HepG2 (cell line): ENCODE data around the gene FCER1G. TPM values are rescaled to one million over a fixed set of nuclear protein-coding genes. Genes with fewer than 3 reads are reported as not detected.
A peak's percentile ranks its signal among the peaks of the same experiment; 100 is the strongest.

Experiments used
- CEBPG ChIP-seq: IDR thresholded peaks from 2 replicates; pipeline ENCODE4 v1.6.1; 2016
- ELF4 ChIP-seq: sonication (generic); formaldehyde crosslinking; IDR thresholded peaks from 2 replicates; pipeline ENCODE4 v1.5.0; 2020; ENCODE audit warnings: missing genetic modification reagents, mild to moderate bottlenecking, moderate library complexity, borderline replicate concordance
- FOXJ3 ChIP-seq: sonication (generic); formaldehyde crosslinking; IDR thresholded peaks from 2 replicates; pipeline ENCODE4 v1.4.0; 2020; ENCODE audit warnings: missing genetic modification reagents, mild to moderate bottlenecking, borderline replicate concordance
- GTF2F1 ChIP-seq: fragments of 150-350 bp; IDR thresholded peaks from 2 replicates; pipeline ENCODE4 v1.6.1; 2014; ENCODE audit warnings: low read length
- GZF1 ChIP-seq: sonication (generic); formaldehyde crosslinking; IDR thresholded peaks from 2 replicates; pipeline ENCODE4 v1.5.1; 2020; ENCODE audit warnings: mild to moderate bottlenecking, missing genetic modification reagents
- HNF4G ChIP-seq, 2 experiments: sonication (generic) in 1 of 2; formaldehyde crosslinking in 1 of 2; IDR thresholded peaks; 2 replicates each; pipeline versions ENCODE4 v1.4.0 to v1.6.1; 2011 to 2020; ENCODE audit warnings: borderline replicate concordance in 2 of 2, low read depth in 2 of 2, mild to moderate bottlenecking in 2 of 2, low read length in 1 of 2, missing genetic modification reagents in 1 of 2, moderate library complexity in 1 of 2
- KAT2B ChIP-seq: fragments of 150-350 bp; IDR thresholded peaks from 2 replicates; pipeline ENCODE4 v1.6.1; 2014; ENCODE audit warnings: low read depth, low read length, borderline replicate concordance
- MIER3 ChIP-seq: IDR thresholded peaks from 2 replicates; pipeline ENCODE4 v1.6.1; 2016; ENCODE audit warnings: missing compliant biosample characterization, borderline replicate concordance
- NFKBIZ ChIP-seq: IDR thresholded peaks from 2 replicates; pipeline ENCODE4 v1.6.1; 2018; ENCODE audit warnings: missing genetic modification reagents, missing compliant biosample characterization
- PHF21A ChIP-seq: sonication (generic); formaldehyde crosslinking; IDR thresholded peaks from 2 replicates; pipeline ENCODE4 v1.5.0; 2020; ENCODE audit warnings: mild to moderate bottlenecking, missing genetic modification reagents
- PLRG1 ChIP-seq: fragments of 450-650 bp; conservative IDR thresholded peaks from 2 replicates; pipeline ENCODE4 v1.6.1; 2016
- RCOR2 ChIP-seq: IDR thresholded peaks from 2 replicates; pipeline ENCODE4 v1.6.1; 2016; ENCODE audit warnings: missing biosample characterization, missing genetic modification reagents
- XBP1 ChIP-seq: sonication (generic); formaldehyde crosslinking; IDR thresholded peaks from 2 replicates; pipeline ENCODE4 v1.5.0; 2020; ENCODE audit warnings: missing genetic modification reagents
- ZEB1 ChIP-seq: IDR thresholded peaks from 2 replicates; pipeline ENCODE4 v1.6.1; 2012; ENCODE audit warnings: mild to moderate bottlenecking, low read depth, inconsistent platforms; ENCODE audit not compliant: insufficient replicate concordance
- ZNF138 ChIP-seq: sonication (generic); formaldehyde crosslinking; IDR thresholded peaks from 2 replicates; pipeline ENCODE4 v1.5.0; 2020; ENCODE audit warnings: mild to moderate bottlenecking, low read depth, missing genetic modification reagents
- ZNF180 ChIP-seq: sonication (generic); formaldehyde crosslinking; IDR thresholded peaks from 2 replicates; pipeline ENCODE4 v1.4.0; 2020; ENCODE audit warnings: low read depth, missing genetic modification reagents, borderline replicate concordance
- ZNF20 ChIP-seq: sonication (generic); formaldehyde crosslinking; IDR thresholded peaks from 2 replicates; pipeline ENCODE4 v1.4.0; 2020; ENCODE audit warnings: mild to moderate bottlenecking, moderate library complexity, missing genetic modification reagents
- ZNF619 ChIP-seq: sonication (generic); formaldehyde crosslinking; IDR thresholded peaks from 2 replicates; pipeline ENCODE4 v1.4.0; 2020; ENCODE audit warnings: mild to moderate bottlenecking, missing genetic modification reagents
- ZNF776 ChIP-seq: sonication (generic); formaldehyde crosslinking; IDR thresholded peaks from 2 replicates; pipeline ENCODE4 v1.4.0; 2020; ENCODE audit warnings: mild to moderate bottlenecking, missing genetic modification reagents
- ZSCAN9 ChIP-seq: IDR thresholded peaks from 2 replicates; pipeline ENCODE4 v1.6.1; 2016; ENCODE audit warnings: borderline replicate concordance
- polyA plus RNA-seq, 8 experiments: library from polyadenylated mRNA; depleted of rRNA in 3 of 8; stranded (reverse) in 7 of 8; unstranded in 1 of 8; fragments of >200 nt; fragmentation: Illumina TruSeq in 4 of 8; extraction: Trizol in 4 of 8; gene quantifications; 2 replicates each; pipeline versions ENCODE4 v1.2.1 to v1.2.3, GENCODE V29; 2011 to 2016; ENCODE audit warnings: low read depth in 4 of 8, missing spikeins in 1 of 8, mixed read lengths in 1 of 8; ENCODE audit not compliant: insufficient read depth in 1 of 8
- total RNA-seq, 5 experiments: library from RNA; depleted of rRNA; stranded (reverse); fragments of >200 nt; fragmentation: Illumina TruSeq; extraction: Trizol; gene quantifications; 2 replicates each; pipeline ENCODE4 v1.2.3, GENCODE V29; 2016; ENCODE audit warnings: low read depth in 1 of 5
- TF ChIP-seq, protein P1 (sequence below): sonication (generic); formaldehyde crosslinking; IDR thresholded peaks from 2 replicates; pipeline ENCODE4 v1.4.0; 2020; ENCODE audit warnings: mild to moderate bottlenecking, missing genetic modification reagents
- TF ChIP-seq, protein P2 (sequence below): sonication (generic); formaldehyde crosslinking; IDR thresholded peaks from 2 replicates; pipeline ENCODE4 v1.5.0; 2020; ENCODE audit warnings: mild to moderate bottlenecking, missing genetic modification reagents
- TF ChIP-seq, protein P3 (sequence below): sonication (generic); formaldehyde crosslinking; IDR thresholded peaks from 2 replicates; pipeline ENCODE4 v1.8.0; 2022; ENCODE audit warnings: low read depth, missing genetic modification reagents

The FCER1G gene
- total and polyA plus RNA-seq, 2 of the 13 experiments (the other 11 are each of a cell fraction or from before 2014, with no cell fraction given), result 1.3 to 6.4 TPM

DNA sequence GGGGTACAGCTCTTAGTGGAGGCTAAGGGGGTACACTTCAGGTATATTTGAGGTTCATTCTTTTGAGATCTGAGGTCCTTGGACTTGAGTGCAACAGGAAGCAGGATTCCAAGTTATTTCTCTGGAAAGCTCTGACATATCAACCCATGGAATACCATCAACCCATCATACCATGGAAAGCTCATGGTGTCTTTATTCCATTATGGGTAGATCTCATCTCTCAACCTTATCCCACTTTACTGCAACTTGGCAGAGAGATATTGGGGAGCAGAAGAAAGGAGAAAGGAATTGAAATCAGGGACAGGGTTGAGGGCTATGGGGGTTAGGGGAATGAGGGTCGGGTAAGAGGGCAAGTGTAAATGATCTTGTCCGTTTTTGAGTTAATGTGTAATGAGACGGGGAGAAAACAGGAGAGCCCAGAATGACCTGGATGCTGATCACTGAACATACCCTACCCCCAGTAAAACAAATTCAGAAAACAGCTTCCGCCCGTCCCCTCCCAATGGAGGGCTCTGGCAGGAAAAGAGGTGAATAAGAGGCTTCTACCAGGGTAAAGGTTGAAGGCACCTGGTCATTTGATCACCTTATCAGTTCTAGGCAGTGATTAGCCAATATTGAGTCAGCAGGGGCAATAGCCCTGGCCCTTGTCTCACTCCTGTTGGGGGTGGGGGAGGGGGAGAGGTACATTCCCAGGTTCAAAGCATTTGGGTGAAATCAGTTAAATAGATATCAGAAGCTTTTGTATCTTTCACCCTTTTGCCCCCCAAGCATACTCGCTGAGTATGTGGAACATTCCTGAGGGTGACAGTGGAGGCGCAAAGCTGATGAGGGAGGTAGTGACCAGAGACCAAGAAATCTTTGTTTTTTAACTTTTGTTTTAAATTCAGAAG is 9.0 kb downstream of the FCER1G start (continued):
- TF ChIP-seq, protein P1, sequence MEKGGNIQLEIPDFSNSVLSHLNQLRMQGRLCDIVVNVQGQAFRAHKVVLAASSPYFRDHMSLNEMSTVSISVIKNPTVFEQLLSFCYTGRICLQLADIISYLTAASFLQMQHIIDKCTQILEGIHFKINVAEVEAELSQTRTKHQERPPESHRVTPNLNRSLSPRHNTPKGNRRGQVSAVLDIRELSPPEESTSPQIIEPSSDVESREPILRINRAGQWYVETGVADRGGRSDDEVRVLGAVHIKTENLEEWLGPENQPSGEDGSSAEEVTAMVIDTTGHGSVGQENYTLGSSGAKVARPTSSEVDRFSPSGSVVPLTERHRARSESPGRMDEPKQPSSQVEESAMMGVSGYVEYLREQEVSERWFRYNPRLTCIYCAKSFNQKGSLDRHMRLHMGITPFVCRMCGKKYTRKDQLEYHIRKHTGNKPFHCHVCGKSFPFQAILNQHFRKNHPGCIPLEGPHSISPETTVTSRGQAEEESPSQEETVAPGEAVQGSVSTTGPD (CRISPR knock-in tag), result 0 out of 2 replicates have a peak, but pooled peaks have one; percentile 53
- TF ChIP-seq RCOR2 (peak; percentile 57; the same call in 1 of the 2 replicates), ZNF20 (CRISPR knock-in tag) (no peak), ZSCAN9 (CRISPR knock-in tag) (no peak), GZF1 (CRISPR knock-in tag) (no peak), ZNF180 (CRISPR knock-in tag) (no peak), XBP1 (no peak), ZEB1 (no peak), GTF2F1 (no peak), CEBPG (CRISPR knock-in tag) (peak; percentile 96), PLRG1 (no peak), ZNF776 (no peak), MIER3 (CRISPR knock-in tag) (peak; percentile 88; the same call in 1 of the 2 replicates), ELF4 (no peak), NFKBIZ (CRISPR knock-in tag) (0 out of 2 replicates have a peak, but pooled peaks have one; percentile 81), HNF4G (IDR thresholded peaks at IDR 0.05; ENCODE audit: borderline replicate concordance, low read depth, low read length) (peak; percentile 98), HNF4G (CRISPR knock-in tag; IDR thresholded peaks at IDR 0.05; ENCODE audit: borderline replicate concordance, low read depth) (peak; percentile 85), ZNF619 (CRISPR knock-in tag) (no peak), FOXJ3 (CRISPR knock-in tag) (peak; percentile 90; the same call in 1 of the 2 replicates), KAT2B (no peak), ZNF138 (CRISPR knock-in tag) (no peak), PHF21A (CRISPR knock-in tag) (peak; percentile 92)
- TF ChIP-seq, protein P2, sequence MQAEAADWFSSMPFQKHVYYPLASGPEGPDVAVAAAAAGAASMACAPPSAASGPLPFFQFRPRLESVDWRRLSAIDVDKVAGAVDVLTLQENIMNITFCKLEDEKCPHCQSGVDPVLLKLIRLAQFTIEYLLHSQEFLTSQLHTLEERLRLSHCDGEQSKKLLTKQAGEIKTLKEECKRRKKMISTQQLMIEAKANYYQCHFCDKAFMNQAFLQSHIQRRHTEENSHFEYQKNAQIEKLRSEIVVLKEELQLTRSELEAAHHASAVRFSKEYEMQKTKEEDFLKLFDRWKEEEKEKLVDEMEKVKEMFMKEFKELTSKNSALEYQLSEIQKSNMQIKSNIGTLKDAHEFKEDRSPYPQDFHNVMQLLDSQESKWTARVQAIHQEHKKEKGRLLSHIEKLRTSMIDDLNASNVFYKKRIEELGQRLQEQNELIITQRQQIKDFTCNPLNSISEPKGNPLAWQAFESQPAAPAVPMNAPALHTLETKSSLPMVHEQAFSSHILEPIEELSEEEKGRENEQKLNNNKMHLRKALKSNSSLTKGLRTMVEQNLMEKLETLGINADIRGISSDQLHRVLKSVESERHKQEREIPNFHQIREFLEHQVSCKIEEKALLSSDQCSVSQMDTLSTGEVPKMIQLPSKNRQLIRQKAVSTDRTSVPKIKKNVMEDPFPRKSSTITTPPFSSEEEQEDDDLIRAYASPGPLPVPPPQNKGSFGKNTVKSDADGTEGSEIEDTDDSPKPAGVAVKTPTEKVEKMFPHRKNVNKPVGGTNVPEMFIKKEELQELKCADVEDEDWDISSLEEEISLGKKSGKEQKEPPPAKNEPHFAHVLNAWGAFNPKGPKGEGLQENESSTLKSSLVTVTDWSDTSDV (CRISPR knock-in tag), result no peak
- TF ChIP-seq, protein P3, sequence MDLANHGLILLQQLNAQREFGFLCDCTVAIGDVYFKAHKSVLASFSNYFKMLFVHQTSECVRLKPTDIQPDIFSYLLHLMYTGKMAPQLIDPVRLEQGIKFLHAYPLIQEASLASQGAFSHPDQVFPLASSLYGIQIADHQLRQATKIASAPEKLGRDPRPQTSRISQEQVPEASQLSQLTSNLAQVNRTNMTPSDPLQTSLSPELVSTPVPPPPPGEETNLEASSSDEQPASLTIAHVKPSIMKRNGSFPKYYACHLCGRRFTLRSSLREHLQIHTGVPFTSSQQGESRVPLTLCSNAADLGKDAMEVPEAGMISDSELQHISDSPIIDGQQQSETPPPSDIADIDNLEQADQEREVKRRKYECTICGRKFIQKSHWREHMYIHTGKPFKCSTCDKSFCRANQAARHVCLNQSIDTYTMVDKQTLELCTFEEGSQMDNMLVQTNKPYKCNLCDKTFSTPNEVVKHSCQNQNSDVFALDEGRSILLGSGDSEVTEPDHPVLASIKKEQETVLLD (CRISPR knock-in tag), result no peak
